GM04504 (cell line): ENCODE results near the gene NFIA.
A peak's percentile ranks its signal among the peaks of the same experiment; 100 is the strongest.

Source experiments
- DNase-seq: peaks from one replicate; pipeline ENCODE4 v3.0.0-alpha.2; 2012; ENCODE audit warnings: low read depth

The NFIA gene

DNA sequence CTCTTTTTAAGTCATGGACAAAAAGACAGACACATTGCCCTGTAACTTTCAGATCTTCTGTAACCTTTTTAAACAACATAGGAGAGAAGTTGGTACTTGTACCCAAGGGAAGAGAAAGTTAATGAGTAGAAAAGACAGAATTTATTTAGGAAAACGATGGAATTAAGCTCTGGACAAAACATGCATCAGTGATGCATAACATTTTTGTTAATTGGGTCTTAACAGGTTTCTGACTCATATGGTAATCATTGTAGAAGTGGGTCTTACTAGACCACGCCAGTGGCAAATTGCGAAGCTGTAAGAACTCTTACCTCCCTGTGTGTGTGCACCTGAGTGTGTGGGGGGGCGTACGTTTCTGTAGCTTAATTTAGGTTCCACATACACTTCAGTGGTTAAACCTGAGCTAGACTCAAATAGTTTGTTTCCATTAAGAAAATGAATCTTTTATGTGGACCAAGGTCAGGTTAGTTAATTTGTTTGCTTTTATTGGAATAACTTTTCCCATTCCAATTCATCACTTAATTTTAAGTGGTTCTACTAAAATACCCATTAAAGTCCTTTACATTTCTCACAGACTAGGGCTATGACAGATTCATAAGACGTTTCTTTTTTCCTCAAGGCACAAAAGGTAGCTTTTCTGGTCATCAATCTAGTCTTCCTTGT is 48.1 kb downstream of the NFIA start:
- no peak for DNase-seq

GRCh38 chr1:61131248-61131647 is 48.9 kb downstream of the NFIA start:
- no peak for DNase-seq

- DNase-seq = no peak
Observed at GRCh38 chr1:61131716-61132115, 49.4 kb downstream of the NFIA start.

GRCh38 chr1:61132176-61132638 is 49.8 kb downstream of the NFIA start:
- DNase-seq = no peak

DNA sequence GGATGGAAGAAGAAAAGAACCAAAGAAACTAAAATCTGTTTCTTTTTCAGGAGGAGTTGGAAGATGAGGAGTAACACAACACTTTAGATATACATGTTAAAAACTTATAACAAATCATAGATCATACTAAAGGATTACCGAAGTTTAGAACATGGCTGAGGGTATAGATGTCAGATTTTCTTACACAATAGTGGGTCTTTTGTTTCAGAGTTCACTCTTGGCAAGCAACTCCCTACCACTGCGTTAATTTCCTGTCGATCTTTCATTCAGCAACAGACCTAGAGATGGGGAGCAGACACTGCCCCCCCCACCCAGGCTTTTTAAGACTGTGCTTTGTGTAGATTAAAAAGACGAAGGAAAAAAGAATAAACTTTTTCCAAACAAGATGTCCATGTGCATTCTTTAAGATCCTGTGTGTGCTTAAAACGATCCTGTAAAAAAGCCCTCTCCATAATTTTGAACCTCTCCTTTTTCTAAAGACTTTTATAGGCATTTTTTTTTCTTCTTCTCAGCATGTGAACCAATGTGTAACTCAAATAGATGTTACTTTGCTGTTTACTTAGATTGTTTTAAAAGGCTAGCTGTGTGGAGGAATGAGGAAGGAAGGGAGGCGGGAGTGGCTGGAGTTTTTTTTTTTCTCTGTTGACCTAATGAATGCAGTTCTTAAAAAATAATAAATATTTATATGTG is 50.4 kb downstream of the NFIA start:
- DNase-seq = no peak

DNA sequence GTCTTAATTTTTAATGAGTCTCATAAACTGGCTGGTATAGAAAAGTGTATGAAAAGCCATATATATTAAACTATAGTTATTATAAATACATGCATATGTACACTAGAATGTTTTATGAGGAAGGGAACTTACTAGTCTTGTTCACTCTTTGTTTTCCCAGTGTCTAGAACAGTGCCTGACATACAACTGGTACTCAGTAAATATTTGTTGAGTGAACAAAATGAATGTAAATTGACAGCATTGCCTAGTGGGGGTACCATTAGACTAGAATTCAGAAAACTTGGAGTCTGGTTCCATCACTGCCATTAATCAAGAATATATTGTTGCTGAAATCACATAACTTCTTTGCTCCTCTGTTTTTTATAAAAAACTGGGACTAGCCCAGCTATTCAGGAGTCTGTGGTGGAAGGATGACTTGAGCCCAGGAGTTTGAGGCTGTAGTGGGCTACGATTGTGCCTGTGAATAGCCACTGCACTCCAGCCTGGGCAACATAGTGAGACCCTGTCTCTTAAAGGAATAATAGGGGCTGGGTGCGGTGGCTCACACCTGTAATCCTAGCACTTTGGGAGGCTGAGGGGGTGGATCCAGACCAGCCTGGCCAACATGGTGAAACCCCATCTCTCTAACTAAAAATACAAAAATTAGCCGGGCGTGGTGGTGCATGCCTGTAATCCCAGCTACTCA is 51.1 kb downstream of the NFIA start:
- DNase-seq = no peak

- DNase-seq = no peak
Observed at GRCh38 chr1:61135291-61135690, 52.9 kb downstream of the NFIA start.

GRCh38 chr1:61138305-61138704 is 55.9 kb downstream of the NFIA start:
- DNase-seq = no peak

DNA sequence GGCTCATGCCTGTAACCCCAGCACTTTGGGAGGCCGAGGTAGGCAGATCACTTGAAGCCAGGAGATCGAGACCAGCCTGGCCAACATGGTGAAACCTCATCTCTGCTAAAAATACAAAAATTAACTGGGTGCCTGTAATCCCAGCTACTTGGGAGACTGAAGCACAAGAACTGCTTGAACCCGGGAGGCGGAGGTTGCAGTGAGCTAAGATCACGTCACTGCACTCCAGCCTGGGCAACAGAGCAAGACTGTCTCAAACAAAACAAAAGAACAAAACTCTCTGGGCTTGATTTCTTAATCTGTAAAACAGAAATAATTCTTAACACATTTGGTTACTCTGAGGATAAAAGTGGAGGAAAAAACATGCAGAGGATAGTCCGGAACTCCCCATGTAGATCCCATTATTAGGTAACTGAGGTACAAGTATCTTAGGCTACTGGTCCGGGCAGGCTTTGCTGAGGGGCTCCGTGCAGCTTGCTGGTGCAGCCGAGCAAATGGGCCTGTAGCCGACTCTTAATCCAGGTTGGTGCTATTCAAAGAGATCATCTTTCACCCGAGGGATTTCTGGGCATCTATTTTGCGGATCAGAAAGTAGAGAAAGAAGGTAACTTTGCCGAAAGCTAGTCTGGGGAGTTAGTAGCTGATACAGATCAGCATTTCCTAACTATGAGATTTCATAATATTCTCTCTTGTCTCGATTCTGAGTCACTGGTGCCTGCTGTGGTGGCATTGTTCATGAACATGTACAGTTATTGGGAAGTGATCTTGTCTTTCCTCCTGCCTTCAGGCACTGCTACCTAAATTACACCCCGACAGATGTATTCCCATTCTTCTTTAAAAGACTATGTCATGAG is 56.8 kb downstream of the NFIA start:
- DNase-seq = peak; percentile 28

DNA sequence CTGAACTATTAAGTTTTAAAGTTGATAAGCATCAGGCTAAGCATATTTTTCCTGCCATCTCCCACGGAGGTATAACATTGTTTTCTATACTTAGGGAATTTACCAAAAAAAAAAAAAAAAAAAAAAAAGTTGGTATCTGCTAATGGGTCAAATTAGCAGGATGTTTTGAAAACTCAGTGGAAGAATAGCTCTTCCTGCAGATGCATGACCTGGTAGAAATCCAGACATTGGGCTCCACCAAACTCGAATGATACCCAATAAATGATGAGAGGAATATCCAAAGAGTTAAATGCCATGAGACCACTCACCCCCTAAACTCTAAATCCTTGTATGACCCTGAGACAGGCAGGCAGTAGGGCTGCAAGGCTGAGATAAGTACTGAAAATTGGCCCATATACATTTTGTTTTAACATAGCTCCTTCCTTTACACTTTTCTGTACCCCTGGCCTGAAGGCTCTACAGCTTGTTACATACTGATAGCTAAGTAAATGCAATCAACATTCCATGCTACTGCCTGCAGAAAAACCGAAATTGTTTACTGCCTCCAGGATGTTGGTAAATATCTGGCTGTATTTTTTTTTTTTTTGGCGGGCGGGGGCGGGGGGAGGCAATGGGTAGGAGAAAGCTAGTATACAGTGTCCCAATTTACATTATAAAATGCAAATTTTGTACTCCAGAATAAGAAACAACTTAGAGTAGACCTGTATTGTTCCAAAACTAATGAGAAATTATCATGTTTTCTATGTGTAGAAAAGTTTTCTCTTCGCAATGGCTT is 57.6 kb downstream of the NFIA start:
- no peak for DNase-seq

GRCh38 chr1:61140778-61141177 is 58.4 kb downstream of the NFIA start:
- DNase-seq = no peak

DNA sequence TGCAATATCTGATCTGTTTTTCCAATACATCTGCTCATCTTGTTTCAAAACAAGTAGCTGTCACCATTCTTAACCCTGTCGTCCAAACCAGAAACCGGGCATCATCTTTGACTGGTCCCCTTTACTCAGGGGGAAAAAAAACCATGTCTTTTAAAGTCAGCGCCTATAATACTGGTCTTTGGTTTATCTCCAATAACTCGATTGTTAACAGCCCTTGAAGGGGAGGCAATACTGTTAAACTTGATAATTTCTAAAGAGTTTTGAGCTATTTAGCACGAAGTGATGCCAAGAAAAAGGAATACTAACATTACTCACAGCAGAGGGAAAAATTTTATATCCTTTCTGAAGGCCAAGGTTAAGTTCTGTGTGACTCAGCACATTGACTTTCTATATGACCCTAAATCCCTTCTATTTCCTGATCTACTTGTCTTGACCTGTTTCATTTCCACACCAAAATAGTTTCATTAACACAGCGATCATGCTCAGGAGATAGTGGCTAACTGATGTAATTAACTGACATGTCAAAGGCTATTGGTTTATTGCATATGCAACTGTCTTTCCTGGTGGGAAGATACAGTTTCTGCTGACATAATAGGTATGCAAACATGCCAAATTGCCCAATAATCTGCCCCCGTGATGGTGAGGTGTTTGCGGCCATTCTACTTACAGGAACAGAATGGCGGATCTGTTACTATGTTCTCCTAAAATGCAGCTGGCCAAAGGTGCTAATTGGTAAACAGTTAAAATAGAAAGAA is 59.1 kb downstream of the NFIA start:
- DNase-seq = peak; percentile 21

DNA sequence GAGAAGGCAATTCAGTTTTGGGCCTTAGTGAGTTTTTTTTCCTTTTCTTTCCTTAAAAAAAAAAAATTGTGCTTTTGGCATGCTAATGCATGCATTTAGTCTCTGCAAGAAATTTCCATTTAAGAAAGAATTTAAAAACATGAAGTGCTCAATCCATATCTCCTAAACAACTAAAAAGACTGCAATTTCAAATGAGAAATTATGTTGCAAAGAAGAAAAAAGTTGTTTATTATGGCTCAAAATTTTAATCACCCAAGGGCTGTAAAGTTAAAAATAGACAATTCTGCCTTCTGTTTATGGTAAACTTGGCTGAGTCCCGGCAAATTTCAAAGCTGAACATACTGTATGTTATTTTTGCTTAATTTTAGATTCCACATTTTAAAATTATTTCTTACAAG is 59.7 kb downstream of the NFIA start:
- no peak for DNase-seq

DNA sequence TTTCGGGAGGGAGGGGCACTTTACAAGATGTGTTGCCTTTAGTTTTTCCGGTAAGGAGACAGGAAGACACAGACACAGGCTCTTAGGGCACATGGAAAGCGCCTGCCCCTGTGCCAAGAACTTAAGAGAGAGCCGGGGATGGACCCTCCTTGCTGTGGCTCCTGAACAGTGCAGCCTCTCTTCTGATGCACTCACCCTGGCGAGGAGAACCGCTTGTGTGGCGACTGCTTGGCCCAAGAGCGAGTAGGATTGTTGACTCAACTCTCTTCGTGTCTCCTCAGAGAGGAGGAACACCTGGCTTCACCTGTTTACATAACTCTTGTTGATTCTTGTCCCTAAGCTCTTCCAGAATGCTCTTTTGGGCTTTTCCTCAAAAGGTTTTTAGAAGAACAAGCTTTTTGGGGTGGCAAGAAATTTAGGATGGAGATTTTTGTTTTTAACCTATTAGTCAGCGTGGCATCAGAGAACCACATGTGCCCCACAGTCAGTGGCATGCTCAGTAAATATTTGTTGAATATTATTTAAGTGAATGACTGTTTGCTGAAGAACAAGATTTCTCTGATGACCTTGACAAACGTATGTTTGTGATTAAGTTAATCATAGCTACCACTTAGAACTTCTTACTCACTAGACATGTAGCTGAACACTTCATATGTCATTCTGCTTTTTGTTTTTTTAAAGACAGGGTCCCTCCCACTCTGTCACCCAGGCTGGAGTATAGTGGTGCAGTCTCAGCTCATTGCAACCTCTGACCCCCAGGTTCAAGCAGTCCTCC is 60.6 kb downstream of the NFIA start:
- no peak for DNase-seq

DNA sequence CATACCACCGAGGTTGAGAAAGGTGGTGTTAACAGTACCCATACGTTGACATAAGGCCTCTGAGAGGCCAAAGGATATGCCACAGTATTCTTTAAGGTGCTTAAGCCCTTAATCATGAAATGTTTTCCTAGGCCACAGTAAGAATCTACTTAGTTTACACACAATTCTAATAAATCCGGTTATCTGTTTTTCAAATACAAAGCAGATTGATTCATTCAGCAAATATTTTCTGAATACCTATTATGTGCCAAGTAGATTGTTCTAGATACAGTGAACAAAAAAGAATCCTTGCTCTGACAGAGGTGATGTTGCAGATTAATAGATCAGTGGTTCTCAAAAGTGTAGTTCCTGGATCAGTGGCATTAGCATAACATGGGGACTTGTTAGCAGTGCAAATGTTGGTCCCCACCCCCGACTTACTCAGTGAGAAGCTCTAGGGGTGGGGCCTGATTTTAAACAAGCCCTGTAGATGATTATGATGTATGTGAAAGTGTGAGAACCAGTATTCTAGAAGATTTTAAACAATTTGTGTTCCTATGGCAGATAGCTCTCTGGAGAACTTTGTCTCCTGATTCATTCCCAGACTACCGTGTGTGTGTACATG is 61.6 kb downstream of the NFIA start:
- no peak for DNase-seq

GRCh38 chr1:61149010-61149860 is 66.9 kb downstream of the NFIA start:
- DNase-seq = no peak

DNA sequence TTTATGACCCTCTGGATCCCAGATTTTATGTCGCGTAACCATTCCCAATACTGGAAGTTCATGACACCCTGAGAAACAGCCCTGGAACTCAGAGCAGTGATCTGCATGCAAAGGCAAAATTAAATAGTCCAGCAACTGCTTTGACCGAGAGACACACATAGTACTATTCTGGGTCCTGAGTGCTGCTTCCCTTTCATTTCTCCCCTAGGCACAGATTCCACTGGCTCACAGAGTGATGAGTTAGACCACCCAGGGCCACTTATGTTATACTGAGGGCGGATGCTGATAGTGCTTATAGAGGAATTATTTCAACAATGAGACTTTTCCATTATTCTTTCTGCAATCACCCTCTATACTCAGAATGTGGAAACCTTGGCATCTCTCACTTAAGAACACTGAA is 69.2 kb downstream of the NFIA start:
- DNase-seq = no peak

- no peak for DNase-seq
Observed at GRCh38 chr1:61152066-61152465, 69.7 kb downstream of the NFIA start.
